ENCODE results near the gene HGF. TPM values are rescaled to one million over a fixed set of nuclear protein-coding genes. Genes with fewer than 3 reads are reported as not detected.

HGF gene
- total RNA-seq, 4 donors from 2014 or later: 9.7 to 31.4 (median 12.6) TPM

GRCh38 chr7:81666209-81666608, 103.6 kb downstream of the HGF start:
- H3K27me3 ChIP-seq: no peaks in the 10 kb centered on the region
- H3K36me3 ChIP-seq: no peaks in the 10 kb centered on the region
- TF ChIP-seq POLR2A (IDR thresholded peaks at IDR 0.05) (no peak), CTCF (IDR thresholded peaks at IDR 0.05) (no peak)
- no peak for DNase-seq
- no peak overlapping the region for H3K4me3 ChIP-seq (replicated peaks in 1 of 3)
- 76 to 84% methylated on average over 1 of the region's 1 CpG for WGBS, 2 donors
- no peak overlapping the region for H3K27ac ChIP-seq
- intact Hi-C loops (cut with DNase I): no loop called here
- H3K4me1 ChIP-seq: no peaks in the 10 kb centered on the region
- no peaks in the 10 kb centered on the region for H3K9me3 ChIP-seq

GRCh38 chr7:81665236-81665635, 104.6 kb downstream of the HGF start:
- intact Hi-C loops (cut with DNase I): no loop called here
- H3K27me3 ChIP-seq: no peaks in the 10 kb centered on the region
- DNase-seq: no peak
- H3K9me3 ChIP-seq: no peaks in the 10 kb centered on the region
- WGBS, 2 donors: 94 to 95% methylated on average over 3 of the region's 3 CpGs
- no peaks in the 10 kb centered on the region for H3K36me3 ChIP-seq
- H3K4me3 ChIP-seq (replicated peaks in 1 of 3): no peak overlapping the region
- TF ChIP-seq POLR2A (IDR thresholded peaks at IDR 0.05): no peak
- no peak for TF ChIP-seq CTCF (IDR thresholded peaks at IDR 0.05)
- H3K4me1 ChIP-seq: no peaks in the 10 kb centered on the region
- no peak overlapping the region for H3K27ac ChIP-seq

GRCh38 chr7:81664304-81664703, 105.5 kb downstream of the HGF start:
- H3K9me3 ChIP-seq: no peaks in the 10 kb centered on the region
- no peak for TF ChIP-seq CTCF (IDR thresholded peaks at IDR 0.05)
- 66 to 70% methylated on average over 3 of the region's 3 CpGs for WGBS, 2 donors
- DNase-seq: no peak
- no peaks in the 10 kb centered on the region for H3K27me3 ChIP-seq
- no peaks in the 10 kb centered on the region for H3K4me1 ChIP-seq
- intact Hi-C loops (cut with DNase I): no loop called here
- H3K4me3 ChIP-seq (replicated peaks in 1 of 3): no peak overlapping the region
- H3K27ac ChIP-seq: no peak overlapping the region
- H3K36me3 ChIP-seq: no peaks in the 10 kb centered on the region

- TF ChIP-seq CTCF (IDR thresholded peaks at IDR 0.05) (no peak), POLR2A (IDR thresholded peaks at IDR 0.05) (no peak)
- Histone ChIP-seq H3K9me3 (no peaks in the 10 kb centered on the region), H3K4me1 (no peaks in the 10 kb centered on the region), H3K4me3 (replicated peaks in 1 of 3) (no peak overlapping the region), H3K27ac (no peak overlapping the region), H3K27me3 (no peaks in the 10 kb centered on the region), H3K36me3 (no peaks in the 10 kb centered on the region)
- WGBS, 2 donors: 92 to 97% methylated on average over 1 of the region's 1 CpG
- intact Hi-C loops (cut with DNase I): no loop called here
- no peak for DNase-seq
Measured at GRCh38 chr7:81662531-81662930, 107.3 kb downstream of the HGF start.

- Histone ChIP-seq H3K4me1 (no peaks in the 10 kb centered on the region), H3K27me3 (no peaks in the 10 kb centered on the region), H3K4me3 (replicated peaks in 1 of 3) (no peak overlapping the region), H3K36me3 (no peaks in the 10 kb centered on the region), H3K9me3 (no peaks in the 10 kb centered on the region), H3K27ac (no peak overlapping the region)
- 64 to 85% methylated on average over 1 to 2 of the region's 3 CpGs for whole genome bisulfite sequencing, 2 donors
- TF ChIP-seq POLR2A (IDR thresholded peaks at IDR 0.05): no peak
- no peak for TF ChIP-seq CTCF (IDR thresholded peaks at IDR 0.05)
- no peak for DNase-seq
- intact Hi-C loops (cut with DNase I): no loop called here
Measured at GRCh38 chr7:81659697-81660395, 110.0 kb downstream of the HGF start.
